ENCODE measurements around the gene THUMPD2. TPM values are rescaled to one million over a fixed set of nuclear protein-coding genes. Genes with fewer than 3 reads are reported as not detected.
A peak's percentile ranks its signal among the peaks of the same experiment; 100 is the strongest.
"Not testable (repeated sequence)": the region's sequence is repeated elsewhere in the genome, so short reads cannot be mapped to it uniquely, and the experiment has no call there.

The THUMPD2 gene
- total RNA-seq: 12.0 and 13.3 TPM in 2 replicates
- 10.0 TPM for polyA plus RNA-seq (2012)

- DNase-seq (ENCODE audit: low read depth): peak; percentile 82
Measured at GRCh38 chr2:39778775-39779340, at the start of gene THUMPD2. TSS of gene THUMPD2 (minus strand) at chr2:39779258. CDS start at chr2:39779239, 19 bp downstream.

GRCh38 chr2:39821871-39822270 is 42.8 kb upstream of the THUMPD2 start:
- no peak for DNase-seq (ENCODE audit: low read depth)

- DNase-seq (ENCODE audit: low read depth): no peak
Measured at GRCh38 chr2:39816845-39817244, 37.8 kb upstream of the THUMPD2 start.

- DNase-seq (ENCODE audit: low read depth): no peak
Measured at GRCh38 chr2:39816428-39816827, 37.4 kb upstream of the THUMPD2 start.

GRCh38 chr2:39805936-39806608 is 27.0 kb upstream of the THUMPD2 start:
- peak; percentile 8 for DNase-seq (ENCODE audit: low read depth)

- DNase-seq (ENCODE audit: low read depth): no peak
Measured at GRCh38 chr2:39803839-39804238, 24.8 kb upstream of the THUMPD2 start.

- DNase-seq (ENCODE audit: low read depth): no peak
Measured at GRCh38 chr2:39800752-39801151, 21.7 kb upstream of the THUMPD2 start.

- DNase-seq (ENCODE audit: low read depth): no peak
Measured at GRCh38 chr2:39796134-39796533, 17.1 kb upstream of the THUMPD2 start.

GRCh38 chr2:39790216-39790818 is 11.3 kb upstream of the THUMPD2 start:
- not testable (repeated sequence) for DNase-seq (ENCODE audit: low read depth)

- DNase-seq (ENCODE audit: low read depth): no peak
Measured at GRCh38 chr2:39787950-39788349, 8.9 kb upstream of the THUMPD2 start.

- no peak for DNase-seq (ENCODE audit: low read depth)
Measured at GRCh38 chr2:39786761-39787522, 7.9 kb upstream of the THUMPD2 start.

- no peak for DNase-seq (ENCODE audit: low read depth)
Measured at GRCh38 chr2:39782591-39782990, 3.5 kb upstream of the THUMPD2 start.

- no peak for DNase-seq (ENCODE audit: low read depth)
Measured at GRCh38 chr2:39781697-39782096, 2.6 kb upstream of the THUMPD2 start.

GRCh38 chr2:39780825-39781600 is 2.0 kb upstream of the THUMPD2 start:
- DNase-seq (ENCODE audit: low read depth): peak; percentile 36

- no peak for DNase-seq (ENCODE audit: low read depth)
Measured at GRCh38 chr2:39779927-39780326, 869 bp upstream of the THUMPD2 start.

- DNase-seq (ENCODE audit: low read depth): no peak
Measured at GRCh38 chr2:39779341-39779851, 338 bp upstream of the THUMPD2 start.

GRCh38 chr2:39778233-39778632 is 825 bp downstream of the THUMPD2 start:
- no peak for DNase-seq (ENCODE audit: low read depth)

GRCh38 chr2:39772812-39773152 is 6.3 kb downstream of the THUMPD2 start:
- DNase-seq (ENCODE audit: low read depth): no peak

- peak; percentile 80 for DNase-seq (ENCODE audit: low read depth)
Measured at GRCh38 chr2:39772086-39772811, 6.8 kb downstream of the THUMPD2 start.

- DNase-seq (ENCODE audit: low read depth): no peak
Measured at GRCh38 chr2:39762448-39762847, 16.6 kb downstream of the THUMPD2 start.
